ENCODE results near the gene TPTE2.
"Not testable (repeated sequence)": the region's sequence is repeated elsewhere in the genome, so short reads cannot be mapped to it uniquely, and the experiment has no call there.

TPTE2 gene

GRCh38 chr13:19507623-19508022, 53.7 kb downstream of the TPTE2 start:
- DNase-seq, H3K9me3 Mint-ChIP-seq, H3K4me1 Mint-ChIP-seq, H3K27me3 Mint-ChIP-seq, CTCF ChIA-PET, H3K36me3 Mint-ChIP-seq, H3K27ac Mint-ChIP-seq, H3K4me3 Mint-ChIP-seq: not testable (repeated sequence)

GRCh38 chr13:19460126-19460525, 101.2 kb downstream of the TPTE2 start:
- H3K9me3 Mint-ChIP-seq = peaks cover 14% of the 10 kb centered on the region
- H3K27me3 Mint-ChIP-seq, H3K4me1 Mint-ChIP-seq, DNase-seq, H3K36me3 Mint-ChIP-seq, H3K27ac Mint-ChIP-seq, CTCF ChIA-PET, H3K4me3 Mint-ChIP-seq: not testable (repeated sequence)

- DNase-seq = peak; percentile 41
Observed at GRCh38 chr13:19439056-19439686, 122.2 kb downstream of the TPTE2 start.

DNA sequence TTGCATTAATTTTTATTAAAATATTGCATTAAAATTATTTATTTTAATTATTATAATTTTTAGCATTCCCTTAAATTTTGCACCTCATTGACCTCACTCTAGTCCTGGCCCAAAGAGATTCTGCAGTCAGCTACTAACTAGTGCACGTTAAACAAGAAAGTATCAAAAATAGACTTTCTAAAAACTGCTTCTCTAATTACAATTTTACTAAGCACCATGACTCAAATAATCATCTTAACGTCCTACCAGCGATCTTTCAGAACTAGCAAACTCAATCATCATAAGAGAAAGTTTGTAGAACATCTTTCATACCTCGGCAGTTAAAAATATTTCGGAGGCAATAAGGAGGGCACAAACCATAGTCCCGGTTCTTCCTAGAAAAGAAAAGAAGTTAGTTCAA, 123.6 kb downstream of the TPTE2 start:
- H3K9me3 Mint-ChIP-seq, CTCF ChIA-PET, H3K27me3 Mint-ChIP-seq, H3K4me1 Mint-ChIP-seq, H3K4me3 Mint-ChIP-seq, DNase-seq, H3K27ac Mint-ChIP-seq, H3K36me3 Mint-ChIP-seq: not testable (repeated sequence)

More at GRCh38 chr13:19439056-19439686, 122.2 kb downstream of the TPTE2 start:
- H3K4me3 Mint-ChIP-seq, CTCF ChIA-PET, H3K9me3 Mint-ChIP-seq, H3K27ac Mint-ChIP-seq, H3K4me1 Mint-ChIP-seq, H3K27me3 Mint-ChIP-seq, H3K36me3 Mint-ChIP-seq: not testable (repeated sequence)

- H3K36me3 Mint-ChIP-seq, H3K9me3 Mint-ChIP-seq, DNase-seq, H3K27ac Mint-ChIP-seq, CTCF ChIA-PET, H3K4me3 Mint-ChIP-seq, H3K27me3 Mint-ChIP-seq, H3K4me1 Mint-ChIP-seq: not testable (repeated sequence)
Observed at GRCh38 chr13:19422236-19422635, 139.1 kb downstream of the TPTE2 start.

- H3K4me3 Mint-ChIP-seq, CTCF ChIA-PET: not testable (repeated sequence)
- H3K9me3 Mint-ChIP-seq = peaks cover 18% of the 10 kb centered on the region
Observed at GRCh38 chr13:19412494-19412893, 148.8 kb downstream of the TPTE2 start.

DNA sequence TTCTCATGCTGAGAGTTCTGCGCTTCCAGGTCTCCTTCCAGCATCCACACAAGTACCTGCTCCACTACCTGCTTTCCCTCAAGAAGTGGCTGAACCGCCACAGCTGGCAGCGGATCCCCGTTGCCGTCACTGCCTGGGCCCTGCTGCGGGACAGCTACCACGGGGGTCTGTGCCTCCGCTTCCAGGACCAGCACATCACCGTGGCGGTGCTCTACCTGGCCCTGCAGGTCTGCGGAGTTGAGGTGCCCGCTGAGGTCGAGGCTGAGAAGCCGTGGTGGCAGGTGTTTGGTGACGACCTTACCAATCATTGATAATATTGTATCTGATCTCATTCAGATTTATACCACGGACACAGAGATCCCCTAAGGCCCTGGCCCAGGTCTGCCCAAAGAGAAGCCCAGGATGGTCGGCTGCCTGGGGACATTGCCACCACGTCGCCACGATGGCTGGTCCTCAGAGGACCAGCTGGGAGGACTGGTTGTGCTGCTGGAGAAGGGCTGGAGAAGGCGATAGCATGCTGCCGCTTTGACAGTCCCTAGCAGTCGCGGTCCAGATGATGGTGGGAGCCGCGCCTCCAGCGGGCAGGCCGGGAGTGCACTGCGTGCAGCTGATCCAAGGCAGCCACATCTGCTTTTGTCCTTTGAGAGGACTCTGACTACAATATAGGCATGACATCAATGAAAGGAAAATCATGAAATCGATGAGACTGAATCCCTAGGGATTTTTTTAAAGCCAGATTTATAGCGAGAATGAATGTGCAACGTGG, 178.4 kb downstream of the TPTE2 start:
- H3K36me3 Mint-ChIP-seq, H3K4me3 Mint-ChIP-seq, H3K4me1 Mint-ChIP-seq, H3K9me3 Mint-ChIP-seq, H3K27me3 Mint-ChIP-seq, DNase-seq, CTCF ChIA-PET, H3K27ac Mint-ChIP-seq: not testable (repeated sequence)

More at GRCh38 chr13:19412494-19412893, 148.8 kb downstream of the TPTE2 start:
- not testable (repeated sequence) for H3K27me3 Mint-ChIP-seq, H3K4me1 Mint-ChIP-seq, DNase-seq, H3K36me3 Mint-ChIP-seq, H3K27ac Mint-ChIP-seq

GRCh38 chr13:19382111-19382510, 179.2 kb downstream of the TPTE2 start:
- Mint-ChIP-seq H3K9me3 (no peaks in the 10 kb centered on the region), H3K27me3 (peaks cover 6% of the 10 kb centered on the region), H3K4me1 (no peaks in the 10 kb centered on the region), H3K27ac (no peak overlapping the region), H3K36me3 (no peaks in the 10 kb centered on the region), H3K4me3 (no peak overlapping the region)
- DNase-seq = no peak
- CTCF ChIA-PET = no interaction called here

Data from activated naive CD4-positive, alpha-beta T cell treated with anti-CD3 and anti-CD28 coated beads, Interleukin-2, amount 10 ng/mL, durations not matched to agents 7 days and 5 days (primary cell).